ENCODE data around the gene SLC47A2.
"Not testable (repeated sequence)": the region's sequence is repeated elsewhere in the genome, so short reads cannot be mapped to it uniquely, and the experiment has no call there.

Gene SLC47A2

GRCh38 chr17:19706791-19707727, 9.3 kb downstream of the SLC47A2 start:
- DNase-seq = peak; percentile 90

- peak; percentile 26 for DNase-seq
Observed at GRCh38 chr17:19705771-19706770, 10.3 kb downstream of the SLC47A2 start.

- no peak for DNase-seq
Observed at GRCh38 chr17:19705201-19705600, 11.2 kb downstream of the SLC47A2 start.

- DNase-seq = no peak
Observed at GRCh38 chr17:19703828-19704613, 12.4 kb downstream of the SLC47A2 start.

GRCh38 chr17:19703106-19703827, 13.1 kb downstream of the SLC47A2 start:
- no peak for DNase-seq

GRCh38 chr17:19702217-19702641, 14.2 kb downstream of the SLC47A2 start:
- DNase-seq = no peak

GRCh38 chr17:19686400-19687090, 29.8 kb downstream of the SLC47A2 start:
- no peak for DNase-seq

- not testable (repeated sequence) for DNase-seq
Observed at GRCh38 chr17:19684909-19685580, 31.3 kb downstream of the SLC47A2 start.

GRCh38 chr17:19683117-19683516, 33.3 kb downstream of the SLC47A2 start:
- DNase-seq = no peak

- DNase-seq = no peak
Observed at GRCh38 chr17:19678581-19679453, 37.6 kb downstream of the SLC47A2 start.

GRCh38 chr17:19677736-19678379, 38.5 kb downstream of the SLC47A2 start:
- no peak for DNase-seq

GRCh38 chr17:19676896-19677295, 39.5 kb downstream of the SLC47A2 start:
- DNase-seq = no peak

- DNase-seq = no peak
Observed at GRCh38 chr17:19673623-19674022, 42.8 kb downstream of the SLC47A2 start.

GRCh38 chr17:19672009-19672750, 44.2 kb downstream of the SLC47A2 start:
- no peak for DNase-seq

- DNase-seq = no peak
Observed at GRCh38 chr17:19671433-19671832, 45.0 kb downstream of the SLC47A2 start.

- DNase-seq = no peak
Observed at GRCh38 chr17:19670908-19671307, 45.5 kb downstream of the SLC47A2 start.

- DNase-seq = not testable (repeated sequence)
Observed at GRCh38 chr17:19669680-19670079, 46.7 kb downstream of the SLC47A2 start.

- DNase-seq = no peak
Observed at GRCh38 chr17:19664821-19665181, 51.6 kb downstream of the SLC47A2 start.

All from NCI-H1694 (cell line).